Stimulated activated CD8-positive, alpha-beta memory T cell treated with anti-CD3 and anti-CD28 coated beads, Interleukin-12 subunit alpha, Interleukin-12 subunit beta, amount 100 ng/mL, for 4 hours (primary cell): ENCODE measurements around the gene MANBA.
"Not testable (repeated sequence)": the region's sequence is repeated elsewhere in the genome, so short reads cannot be mapped to it uniquely, and the experiment has no call there.

ENCODE experiments used
- DNase-seq: peaks from one replicate; pipeline ENCODE4 v3.0.0-alpha.2; 2020; ENCODE audit warnings: low read depth

The MANBA gene

GRCh38 chr4:102722740-102723139 is 38.0 kb downstream of the MANBA start:
- DNase-seq: no peak

GRCh38 chr4:102718833-102719575 is 41.8 kb downstream of the MANBA start:
- not testable (repeated sequence) for DNase-seq

- no peak for DNase-seq
These were observed 43.2 kb downstream of the MANBA start for GRCh38 chr4:102717448-102718092.

- DNase-seq: no peak
These were observed 45.7 kb downstream of the MANBA start for GRCh38 chr4:102715057-102715456.

- DNase-seq: not testable (repeated sequence)
These were observed 47.0 kb downstream of the MANBA start for GRCh38 chr4:102713774-102714173.

GRCh38 chr4:102713096-102713495 is 47.7 kb downstream of the MANBA start:
- no peak for DNase-seq

GRCh38 chr4:102710986-102711385 is 49.8 kb downstream of the MANBA start:
- DNase-seq: no peak

- DNase-seq: not testable (repeated sequence)
These were observed 51.7 kb downstream of the MANBA start for GRCh38 chr4:102709060-102709459.

GRCh38 chr4:102707150-102707549 is 53.6 kb downstream of the MANBA start:
- no peak for DNase-seq

- DNase-seq: no peak
These were observed 55.3 kb downstream of the MANBA start for GRCh38 chr4:102705391-102705935.

- no peak for DNase-seq
These were observed 64.0 kb downstream of the MANBA start for GRCh38 chr4:102696758-102697157.

- DNase-seq: no peak
These were observed 66.0 kb downstream of the MANBA start for GRCh38 chr4:102694791-102695190.

- no peak for DNase-seq
These were observed 66.9 kb downstream of the MANBA start for GRCh38 chr4:102693861-102694260.

GRCh38 chr4:102693262-102693850 is 67.4 kb downstream of the MANBA start:
- DNase-seq: no peak

GRCh38 chr4:102692474-102692873 is 68.3 kb downstream of the MANBA start:
- DNase-seq: no peak

GRCh38 chr4:102687982-102688433 is 72.8 kb downstream of the MANBA start:
- DNase-seq: no peak

GRCh38 chr4:102687373-102687981 is 73.3 kb downstream of the MANBA start:
- no peak for DNase-seq

- DNase-seq: no peak
These were observed 75.0 kb downstream of the MANBA start for GRCh38 chr4:102685768-102686167.

GRCh38 chr4:102684610-102685052 is 76.1 kb downstream of the MANBA start:
- no peak for DNase-seq

- no peak for DNase-seq
These were observed 76.7 kb downstream of the MANBA start for GRCh38 chr4:102683881-102684609.

GRCh38 chr4:102678695-102679335 is 82.0 kb downstream of the MANBA start:
- no peak for DNase-seq
